Skeletal muscle tissue (tissue), 4 donors: ENCODE measurements around the gene ZNF496. TPM values are rescaled to one million over a fixed set of nuclear protein-coding genes. Genes with fewer than 3 reads are reported as not detected.

Source experiments
- H3K27ac ChIP-seq: one replicate; pipeline ENCODE4 v1.7.0; 2013; ENCODE audit warnings: mild to moderate bottlenecking, low read depth, low read length, inconsistent platforms
- H3K27me3 ChIP-seq, 3 donors: one replicate each; pipeline ENCODE4 v1.7.0; 2013; ENCODE audit warnings: low read length in 3 of 3; ENCODE audit not compliant: control insufficient read depth in 3 of 3, insufficient read depth in 3 of 3
- H3K36me3 ChIP-seq, 3 donors: one replicate each; pipeline ENCODE4 v1.7.0; 2013; ENCODE audit warnings: low read length in 3 of 3; ENCODE audit not compliant: control insufficient read depth in 3 of 3, insufficient read depth in 3 of 3
- H3K4me1 ChIP-seq, 3 donors: one replicate each; pipeline ENCODE4 v1.7.0; 2013; ENCODE audit warnings: low read length in 3 of 3, mild to moderate bottlenecking in 3 of 3; ENCODE audit not compliant: control insufficient read depth in 3 of 3, insufficient read depth in 3 of 3
- H3K4me3 ChIP-seq, 3 donors: one replicate each; pipeline ENCODE4 v1.7.0; 2013; ENCODE audit warnings: low read length in 3 of 3
- H3K9ac ChIP-seq, 3 donors: one replicate each; pipeline ENCODE4 v1.7.0; 2013; ENCODE audit warnings: low read length in 3 of 3, mild to moderate bottlenecking in 3 of 3, moderate library complexity in 2 of 3, low read depth in 1 of 3
- H3K9me3 ChIP-seq, 3 donors: one replicate each; pipeline ENCODE4 v1.7.0; 2013; ENCODE audit warnings: low read length in 3 of 3; ENCODE audit not compliant: control insufficient read depth in 3 of 3
- total RNA-seq: library from RNA; depleted of rRNA; stranded (reverse); fragments of >200 nt; gene quantifications from one replicate; pipeline ENCODE4 v1.2.3, GENCODE V29; 2014
- donor health status: Osteomylitis.

Gene ZNF496
- total RNA-seq, 1 donor from 2014 or later = 14.6 TPM

DNA sequence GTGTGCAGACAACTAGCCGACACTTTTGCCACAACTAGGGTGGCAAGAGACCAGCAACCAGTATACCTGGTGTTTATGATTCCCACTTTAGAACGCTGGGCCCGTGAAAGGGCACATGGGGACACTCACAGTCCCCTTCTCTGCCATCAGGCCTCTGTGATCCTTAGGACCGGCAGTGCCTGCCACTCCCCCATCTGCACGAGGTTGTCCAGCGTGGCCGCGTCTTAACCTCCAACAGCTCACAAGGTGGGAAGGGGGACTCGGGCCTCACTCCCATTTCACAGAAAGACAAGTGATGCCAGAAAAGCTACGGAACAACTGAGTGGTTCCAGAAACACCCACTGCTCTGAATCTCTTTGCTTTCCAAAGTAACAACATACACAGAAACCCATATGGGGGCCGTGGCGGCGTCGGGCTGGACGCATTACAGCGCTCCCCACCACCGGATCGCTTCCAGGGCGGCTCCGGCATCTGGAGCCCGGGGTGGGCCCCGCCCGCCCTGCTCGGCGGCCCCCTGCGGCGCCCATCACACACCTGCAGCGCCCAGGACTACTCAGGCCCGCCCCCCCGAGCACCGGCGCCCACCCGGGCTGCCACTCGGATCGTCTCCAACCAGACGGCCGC is 1.0 kb downstream of the ZNF496 start:
- Histone ChIP-seq H3K4me1 (peaks cover 22 to 55% (median 32%) of the 10 kb centered on the region in 3 donors), H3K9me3 (no peaks in the 10 kb centered on the region), H3K4me3 (peak overlapping the region; percentile 86 to 94 (median 87)), H3K36me3 (peaks cover 31 to 41% (median 34%) of the 10 kb centered on the region in 3 donors), H3K27ac (peak overlapping the region; percentile 84), H3K9ac (peak overlapping the region; percentile 85 to 93 (median 88)), H3K27me3 (no peaks in the 10 kb centered on the region)

DNA sequence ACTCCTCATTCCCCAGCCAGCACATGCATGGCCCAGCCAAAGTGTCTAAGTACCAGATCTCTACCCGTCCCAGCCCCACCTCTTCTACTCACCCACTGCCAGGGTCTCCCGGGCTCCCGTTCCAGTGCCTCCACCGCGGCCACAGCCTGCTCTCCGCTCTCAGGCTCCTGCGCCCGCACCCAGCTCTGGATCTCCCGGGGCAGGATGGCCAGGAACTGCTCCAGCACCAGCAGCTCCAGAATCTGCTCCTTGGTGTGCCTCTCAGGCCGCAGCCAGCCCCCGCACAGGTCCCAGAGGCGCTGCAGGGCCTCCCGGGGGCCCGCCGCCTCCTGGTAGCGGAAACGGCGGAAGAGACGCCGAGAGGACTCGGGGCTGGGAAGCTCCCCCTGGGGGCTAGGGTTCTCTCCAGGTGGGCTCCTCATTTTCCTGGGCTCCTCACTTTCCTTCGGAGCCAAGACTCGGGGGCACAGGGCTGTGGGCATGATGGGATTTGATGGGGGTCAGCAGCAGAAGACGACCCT is 2.5 kb downstream of the ZNF496 start:
- no peak overlapping the region for H3K27ac ChIP-seq
- H3K36me3 ChIP-seq = peaks cover 34 to 48% (median 37%) of the 10 kb centered on the region in 3 donors
- no peaks in the 10 kb centered on the region for H3K27me3 ChIP-seq
- no peak overlapping the region for H3K4me3 ChIP-seq
- peaks cover 22 to 40% (median 31%) of the 10 kb centered on the region in 3 donors for H3K4me1 ChIP-seq
- no peak overlapping the region for H3K9ac ChIP-seq
- no peaks in the 10 kb centered on the region for H3K9me3 ChIP-seq

DNA sequence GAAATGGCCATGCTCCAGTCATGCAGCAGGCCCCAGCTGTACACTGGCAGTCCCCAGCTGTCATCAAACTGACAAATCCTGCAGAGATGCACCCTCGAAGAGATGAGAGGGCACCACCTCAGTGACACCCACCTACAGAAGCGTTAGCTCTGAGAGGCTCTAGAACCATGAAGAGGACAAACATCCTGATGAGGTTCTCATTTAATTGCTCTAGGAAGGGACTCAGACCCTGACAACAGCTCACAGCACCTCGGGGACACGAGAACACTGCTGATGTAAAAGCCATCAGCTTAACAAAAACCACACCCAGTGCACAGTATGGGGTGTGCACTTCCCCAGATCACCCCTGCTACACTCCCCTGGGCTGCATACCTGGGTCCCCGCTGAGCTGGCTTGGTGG is 3.4 kb downstream of the ZNF496 start:
- H3K27ac ChIP-seq = no peak overlapping the region
- no peak overlapping the region for H3K9ac ChIP-seq
- H3K9me3 ChIP-seq = no peaks in the 10 kb centered on the region
- peaks cover 34 to 45% (median 39%) of the 10 kb centered on the region in 3 donors for H3K36me3 ChIP-seq
- peaks cover 20 to 32% (median 28%) of the 10 kb centered on the region in 3 donors for H3K4me1 ChIP-seq
- H3K4me3 ChIP-seq = no peak overlapping the region
- no peaks in the 10 kb centered on the region for H3K27me3 ChIP-seq

DNA sequence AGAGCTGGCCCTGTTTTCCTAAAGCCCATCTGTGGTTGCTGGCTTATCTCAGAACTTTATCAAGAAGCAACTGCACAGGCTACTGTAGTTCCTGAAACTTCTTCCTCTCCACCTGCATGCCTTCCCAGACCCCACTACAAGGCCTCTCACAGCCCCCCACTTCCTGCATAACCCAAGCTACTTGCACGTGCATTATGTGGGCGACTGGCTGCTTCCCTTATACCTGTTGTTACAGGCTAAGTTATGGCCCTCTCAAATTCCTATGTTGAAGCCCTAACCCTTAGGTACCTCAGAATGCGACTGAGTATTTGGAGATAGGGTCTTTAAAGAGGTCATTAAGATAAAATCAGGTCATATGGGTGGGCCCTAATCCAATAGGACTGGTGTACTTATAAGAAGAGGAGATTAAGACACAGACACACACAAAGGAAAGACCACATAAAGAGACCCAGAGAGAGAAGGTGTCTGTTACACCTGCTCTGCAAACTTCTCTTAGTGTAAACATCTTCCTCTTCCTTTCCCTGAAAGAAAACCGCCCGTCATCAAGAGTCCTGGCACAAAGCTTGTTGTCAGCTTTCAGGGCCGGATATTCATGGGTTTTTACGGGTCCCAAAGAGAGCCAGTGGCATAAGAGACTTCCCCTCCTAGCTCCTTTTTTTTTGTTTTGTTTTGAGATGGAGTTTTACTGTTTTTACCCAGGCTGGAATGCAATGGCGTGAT is 5.1 kb downstream of the ZNF496 start:
- H3K27ac ChIP-seq = no peak overlapping the region
- H3K36me3 ChIP-seq = peaks cover 52 to 61% (median 53%) of the 10 kb centered on the region in 3 donors
- no peak overlapping the region for H3K9ac ChIP-seq
- no peaks in the 10 kb centered on the region for H3K27me3 ChIP-seq
- H3K4me3 ChIP-seq = no peak overlapping the region
- no peaks in the 10 kb centered on the region for H3K9me3 ChIP-seq
- peaks cover 9 to 21% (median 18%) of the 10 kb centered on the region in 3 donors for H3K4me1 ChIP-seq

DNA sequence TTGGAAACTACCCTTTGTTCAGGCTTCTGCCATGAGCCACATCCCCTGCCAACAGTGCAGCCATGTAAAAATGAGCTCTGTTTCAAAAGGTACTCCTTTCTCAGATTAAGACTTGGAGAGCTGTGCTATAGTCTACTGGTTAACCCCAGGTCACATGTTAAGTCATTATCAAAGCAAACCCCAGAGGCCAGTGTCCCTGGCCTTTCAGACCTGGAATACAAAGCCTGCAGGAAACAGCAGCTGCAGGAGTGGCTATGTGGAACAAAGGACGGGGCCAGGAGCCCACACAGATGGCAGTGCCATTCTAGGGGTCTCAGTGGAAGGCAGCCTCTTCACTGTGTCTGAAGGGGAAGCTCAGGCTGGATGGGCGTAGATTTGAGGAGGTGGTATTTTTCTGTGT is 6.7 kb downstream of the ZNF496 start:
- Histone ChIP-seq H3K9me3 (no peaks in the 10 kb centered on the region), H3K27ac (no peak overlapping the region), H3K27me3 (no peaks in the 10 kb centered on the region), H3K4me1 (peaks cover under 1 to 12% (median 7%) of the 10 kb centered on the region in 3 donors), H3K4me3 (no peak overlapping the region), H3K9ac (no peak overlapping the region), H3K36me3 (peaks cover 56 to 69% (median 65%) of the 10 kb centered on the region in 3 donors)

DNA sequence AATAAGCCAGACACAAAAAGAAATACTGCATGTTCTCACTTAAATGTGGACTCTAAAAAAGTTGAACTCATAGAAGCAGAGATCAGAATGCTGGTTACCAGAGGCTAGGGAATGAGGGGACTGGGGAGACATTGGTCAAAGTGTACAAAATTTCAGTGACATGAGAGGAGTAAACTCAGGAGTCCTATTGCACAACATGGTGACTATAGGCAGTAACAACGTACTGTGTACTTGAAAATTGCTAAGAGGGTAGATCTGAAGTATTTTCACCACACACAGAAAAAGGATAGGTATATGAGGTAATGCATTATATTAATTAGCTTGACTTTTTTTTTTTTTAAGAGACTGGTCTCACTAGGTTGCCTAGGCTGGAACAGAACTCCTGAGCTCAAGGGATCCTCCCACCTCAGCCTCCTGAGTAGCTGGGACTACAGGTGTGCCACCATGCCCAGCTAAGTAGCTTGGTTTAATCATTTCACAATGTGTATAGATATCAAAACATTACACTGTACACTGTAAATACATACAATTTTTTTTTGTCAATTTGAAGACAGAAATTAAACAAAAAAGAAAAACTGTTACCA is 7.4 kb downstream of the ZNF496 start:
- Histone ChIP-seq H3K36me3 (peaks cover 50 to 67% (median 60%) of the 10 kb centered on the region in 3 donors), H3K4me3 (no peak overlapping the region), H3K9ac (no peak overlapping the region), H3K4me1 (peaks cover 0 to 9% (median 4%) of the 10 kb centered on the region in 3 donors), H3K27ac (no peak overlapping the region), H3K27me3 (no peaks in the 10 kb centered on the region), H3K9me3 (no peaks in the 10 kb centered on the region)

DNA sequence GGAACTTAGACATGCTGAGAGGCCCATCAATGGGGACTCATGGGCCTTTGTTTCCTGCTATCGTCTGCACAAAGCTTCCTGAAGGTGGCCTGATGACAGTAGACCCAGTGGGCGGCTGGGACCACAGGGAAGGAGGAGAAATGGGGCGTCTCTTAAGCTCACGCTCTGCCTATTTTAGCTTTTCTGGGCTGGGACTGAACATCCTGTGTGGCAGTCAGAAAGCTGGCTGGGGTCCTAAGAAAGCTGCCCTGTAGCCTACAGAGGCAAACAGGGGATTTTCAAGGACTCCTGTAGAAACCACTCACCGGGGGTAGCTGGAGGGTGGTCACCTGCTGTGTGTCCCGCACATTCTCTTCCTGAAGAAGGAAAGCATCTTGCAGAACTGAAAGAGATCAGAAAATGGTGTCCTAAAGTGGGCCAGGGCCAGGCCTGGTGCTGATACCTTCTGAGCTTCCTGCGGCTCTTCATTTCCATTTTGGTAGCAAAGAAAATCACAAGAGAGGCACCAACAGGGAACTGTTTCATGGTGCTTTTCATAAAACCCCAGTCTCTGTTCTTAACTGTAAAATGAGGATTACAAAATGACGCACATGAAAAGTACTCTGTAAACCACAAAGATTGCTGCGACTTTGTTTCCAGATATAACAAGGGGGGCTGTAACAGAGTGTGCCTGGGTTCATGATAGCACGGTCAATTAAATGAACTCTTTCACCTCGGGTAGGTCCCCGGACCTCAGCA is 8.6 kb downstream of the ZNF496 start:
- H3K27ac ChIP-seq = no peak overlapping the region
- H3K36me3 ChIP-seq = peaks cover 38 to 56% (median 47%) of the 10 kb centered on the region in 3 donors
- peaks cover 0 to 3% (median under 1%) of the 10 kb centered on the region in 3 donors for H3K4me1 ChIP-seq

DNA sequence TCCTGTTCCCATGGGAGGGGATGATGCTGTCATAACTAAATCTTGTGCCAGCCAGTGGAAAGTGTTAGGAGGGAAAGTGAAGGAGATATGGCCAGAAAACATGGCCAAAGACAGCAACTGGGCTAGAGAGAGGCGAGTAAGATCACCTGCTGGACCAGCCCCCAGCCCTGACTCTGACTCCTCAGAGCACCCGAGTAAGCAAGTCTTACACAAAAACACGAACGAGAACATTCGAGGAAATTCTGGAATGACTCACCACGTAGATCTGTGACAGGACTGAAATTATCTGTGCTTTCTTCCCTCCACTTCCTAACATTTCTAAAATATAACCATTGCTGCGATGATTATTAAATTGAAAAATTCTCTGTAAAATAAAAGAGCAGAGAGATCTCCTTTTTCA is 9.2 kb downstream of the ZNF496 start:
- H3K4me1 ChIP-seq = peaks cover 0 to 3% (median 0%) of the 10 kb centered on the region in 3 donors
- H3K4me3 ChIP-seq = no peak overlapping the region
- H3K9ac ChIP-seq = no peak overlapping the region
- no peak overlapping the region for H3K27ac ChIP-seq
- peaks cover 35 to 54% (median 44%) of the 10 kb centered on the region in 3 donors for H3K36me3 ChIP-seq
- no peaks in the 10 kb centered on the region for H3K9me3 ChIP-seq
- H3K27me3 ChIP-seq = no peaks in the 10 kb centered on the region

More for the DNA sequence above, 8.6 kb downstream of the ZNF496 start:
- Histone ChIP-seq H3K4me3 (no peak overlapping the region), H3K27me3 (no peaks in the 10 kb centered on the region), H3K9ac (no peak overlapping the region), H3K9me3 (no peaks in the 10 kb centered on the region)

DNA sequence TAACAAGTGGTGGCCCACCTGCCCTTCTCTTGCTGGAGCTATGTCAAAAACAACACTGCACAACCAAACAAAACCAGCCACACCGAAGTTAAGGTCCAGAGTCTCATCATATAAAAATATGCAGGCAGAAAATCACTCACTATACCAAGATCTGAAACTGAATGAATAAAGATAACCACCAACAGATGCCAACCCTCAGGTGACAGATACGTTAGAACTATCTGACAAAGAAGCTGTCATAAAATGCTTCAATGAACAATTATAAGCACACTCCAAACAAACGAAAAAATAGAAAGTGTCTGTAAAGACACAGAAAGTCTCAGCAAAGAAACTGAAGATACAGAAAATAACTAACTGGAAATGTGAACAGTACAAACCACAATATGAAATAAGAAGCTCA is 14.0 kb downstream of the ZNF496 start:
- Histone ChIP-seq H3K9ac (no peak overlapping the region), H3K36me3 (peaks cover 20 to 44% (median 42%) of the 10 kb centered on the region in 3 donors), H3K27ac (no peak overlapping the region), H3K9me3 (no peaks in the 10 kb centered on the region), H3K4me3 (no peak overlapping the region), H3K4me1 (no peaks in the 10 kb centered on the region), H3K27me3 (no peaks in the 10 kb centered on the region)
